Stimulated activated CD4-positive, alpha-beta T cell treated with anti-CD3 and anti-CD28 coated beads, Interleukin-4, amount 100 ng/mL, for 24 hours (primary cell): Measurements from ENCODE around the gene TBX19.
"Not testable (repeated sequence)": the region's sequence is repeated elsewhere in the genome, so short reads cannot be mapped to it uniquely, and the experiment has no call there.

Source experiments
- DNase-seq: peaks from one replicate; pipeline ENCODE4 v3.0.0-alpha.2; 2020

Gene TBX19

GRCh38 chr1:168321945-168322344 lies 41.3 kb downstream of the TBX19 start:
- DNase-seq: no peak

GRCh38 chr1:168324745-168325425 lies 44.2 kb downstream of the TBX19 start:
- DNase-seq: no peak

GRCh38 chr1:168328731-168329364 lies 48.2 kb downstream of the TBX19 start:
- no peak for DNase-seq

- no peak for DNase-seq
Measured at GRCh38 chr1:168330285-168330684, 49.6 kb downstream of the TBX19 start.

- no peak for DNase-seq
Measured at GRCh38 chr1:168331569-168331968, 50.9 kb downstream of the TBX19 start.

- no peak for DNase-seq
Measured at GRCh38 chr1:168333562-168334276, 53.0 kb downstream of the TBX19 start.

GRCh38 chr1:168335500-168335899 lies 54.8 kb downstream of the TBX19 start:
- DNase-seq: no peak

- DNase-seq: no peak
Measured at GRCh38 chr1:168338589-168339503, 58.2 kb downstream of the TBX19 start.

- no peak for DNase-seq
Measured at GRCh38 chr1:168340781-168341482, 60.3 kb downstream of the TBX19 start.

- DNase-seq: no peak
Measured at GRCh38 chr1:168341483-168341975, 60.9 kb downstream of the TBX19 start.

- DNase-seq: peak; percentile 91
Measured at GRCh38 chr1:168342572-168343280, 62.0 kb downstream of the TBX19 start.

GRCh38 chr1:168343566-168343965 lies 62.9 kb downstream of the TBX19 start:
- DNase-seq: no peak

GRCh38 chr1:168344517-168344916 lies 63.8 kb downstream of the TBX19 start:
- DNase-seq: no peak

- no peak for DNase-seq
Measured at GRCh38 chr1:168345939-168346338, 65.3 kb downstream of the TBX19 start.

GRCh38 chr1:168347630-168348029 lies 67.0 kb downstream of the TBX19 start:
- DNase-seq: no peak

GRCh38 chr1:168348146-168348709 lies 67.6 kb downstream of the TBX19 start:
- DNase-seq: peak; percentile 15

GRCh38 chr1:168354335-168355269 lies 73.9 kb downstream of the TBX19 start:
- not testable (repeated sequence) for DNase-seq

GRCh38 chr1:168360151-168361021 lies 79.7 kb downstream of the TBX19 start:
- peak; percentile 30 for DNase-seq

- no peak for DNase-seq
Measured at GRCh38 chr1:168361252-168361651, 80.6 kb downstream of the TBX19 start.
